Neural cell (in vitro differentiated cells): ENCODE data around the gene RGL1. TPM values are rescaled to one million over a fixed set of nuclear protein-coding genes. Genes with fewer than 3 reads are reported as not detected.

Source experiments
- H2AFZ ChIP-seq: fragments of 200-600, 300-800 bp; sonication (generic), shearing (Covaris generic); 2 replicates; pipeline ENCODE4 v1.6.0; 2014; ENCODE audit warnings: low read depth, mild to moderate bottlenecking, antibody characterized with exemption, low read length, moderate library complexity
- H3F3A ChIP-seq: fragments of 200-600 bp; shearing (Covaris generic); 2 replicates; pipeline ENCODE4 v1.6.1; 2016; ENCODE audit warnings: mild to moderate bottlenecking, moderate library complexity, mixed read lengths, antibody characterized with exemption, low read length; ENCODE audit not compliant: insufficient read depth, poor library complexity, severe bottlenecking
- H3K27ac ChIP-seq: fragments of 200-600, 300-800 bp; sonication (generic), shearing (Covaris generic); 2 replicates; pipeline ENCODE4 v1.5.1; 2014; ENCODE audit warnings: mild to moderate bottlenecking, low read length, moderate library complexity
- H3K27me3 ChIP-seq: fragments of 300-800, 200-600 bp; sonication (generic), shearing (Covaris generic); 2 replicates; pipeline ENCODE4 v1.6.0; 2014; ENCODE audit warnings: mild to moderate bottlenecking, low read depth, low read length, moderate library complexity; ENCODE audit not compliant: insufficient read depth
- H3K36me3 ChIP-seq: fragments of 300-800, 200-600 bp; sonication (generic), shearing (Covaris generic); 2 replicates; pipeline ENCODE4 v1.5.1; 2014; ENCODE audit warnings: mild to moderate bottlenecking, antibody characterized with exemption, low read length, moderate library complexity; ENCODE audit not compliant: insufficient read depth
- H3K4me2 ChIP-seq: fragments of 300-800, 200-600 bp; sonication (generic), shearing (Covaris generic); 2 replicates; pipeline ENCODE4 v1.6.0; 2014; ENCODE audit warnings: mild to moderate bottlenecking, low read length
- H3K4me3 ChIP-seq: fragments of 300-800, 200-600 bp; sonication (generic), shearing (Covaris generic); 2 replicates; pipeline ENCODE4 v1.5.1; 2014; ENCODE audit warnings: mild to moderate bottlenecking, low read length, moderate library complexity
- H3K79me2 ChIP-seq: fragments of 200-600 bp; shearing (Covaris generic); replicated peaks from 2 replicates; pipeline ENCODE4 v1.6.0; 2014; ENCODE audit warnings: mild to moderate bottlenecking, low read length, moderate library complexity; ENCODE audit not compliant: insufficient read depth
- H3K9ac ChIP-seq: fragments of 300-800, 200-600 bp; sonication (generic), shearing (Covaris generic); 2 replicates; pipeline ENCODE4 v1.6.1; 2016; ENCODE audit warnings: mild to moderate bottlenecking, low read length, mixed read lengths
- H3K9me2 ChIP-seq: fragments of 200-600 bp; shearing (Covaris generic); 2 replicates; pipeline ENCODE4 v1.6.1; 2016; ENCODE audit warnings: mild to moderate bottlenecking, low read length, mixed read lengths; ENCODE audit not compliant: insufficient read depth
- H3K9me3 ChIP-seq: fragments of 200-600, 300-800 bp; sonication (generic), shearing (Covaris generic); 2 replicates; pipeline ENCODE4 v1.6.1; 2016; ENCODE audit warnings: mild to moderate bottlenecking, mixed run types, low read length, moderate library complexity, mixed read lengths
- H4K20me1 ChIP-seq: fragments of 200-600 bp; shearing (Covaris generic); 2 replicates; pipeline ENCODE4 v1.6.1; 2016; ENCODE audit warnings: mild to moderate bottlenecking, mixed run types; ENCODE audit not compliant: insufficient read depth
- EP300 ChIP-seq: fragments of 450-650 bp; conservative IDR thresholded peaks from 2 replicates; pipeline ENCODE4 v1.6.1; 2014; ENCODE audit warnings: antibody characterized with exemption, mild to moderate bottlenecking, moderate library complexity; ENCODE audit not compliant: poor library complexity, severe bottlenecking
- EZH2 ChIP-seq: fragments of 200-600, 300-800 bp; shearing (Covaris generic), sonication (generic); IDR thresholded peaks from 2 replicates; pipeline ENCODE4 v1.6.1; 2014; ENCODE audit warnings: antibody characterized with exemption, low read length, borderline replicate concordance, mild to moderate bottlenecking; ENCODE audit not compliant: insufficient read depth, poor library complexity, severe bottlenecking
- MXI1 ChIP-seq: fragments of 450-650 bp; conservative IDR thresholded peaks from 2 replicates; pipeline ENCODE4 v1.6.1; 2014; ENCODE audit warnings: antibody characterized with exemption, mild to moderate bottlenecking; ENCODE audit not compliant: poor library complexity, severe bottlenecking
- POLR2AphosphoS5 ChIP-seq: IDR thresholded peaks from 2 replicates; pipeline ENCODE4 v1.6.1; 2012
- RAD21 ChIP-seq: fragments of 450-650 bp; conservative IDR thresholded peaks from 2 replicates; pipeline ENCODE4 v1.6.1; 2014; ENCODE audit warnings: antibody characterized with exemption, mild to moderate bottlenecking, moderate library complexity
- SMC3 ChIP-seq: fragments of 450-650 bp; conservative IDR thresholded peaks from 2 replicates; pipeline ENCODE4 v1.6.1; 2014; ENCODE audit warnings: antibody characterized with exemption, mild to moderate bottlenecking, moderate library complexity; ENCODE audit not compliant: poor library complexity
- TAF1 ChIP-seq: IDR thresholded peaks from 2 replicates; pipeline ENCODE4 v1.6.1; 2012; ENCODE audit warnings: low read depth
- polyA plus RNA-seq: library from polyadenylated mRNA; depleted of rRNA; stranded (reverse); fragments of >200 nt; gene quantifications from 2 replicates; pipeline ENCODE4 v1.2.3, GENCODE V29; 2014
- TF ChIP-seq, protein P1 (sequence below): IDR thresholded peaks from 2 replicates; pipeline ENCODE4 v1.6.1; 2012; ENCODE audit warnings: borderline replicate concordance
- TF ChIP-seq, protein P2 (sequence below): fragments of 450-650 bp; IDR thresholded peaks from 2 replicates; pipeline ENCODE4 v1.5.1; 2014; ENCODE audit warnings: antibody characterized with exemption, mild to moderate bottlenecking, moderate library complexity; ENCODE audit not compliant: poor library complexity, severe bottlenecking

The RGL1 gene
- polyA plus RNA-seq, 1 donor from 2014 or later = 14.7 TPM

DNA sequence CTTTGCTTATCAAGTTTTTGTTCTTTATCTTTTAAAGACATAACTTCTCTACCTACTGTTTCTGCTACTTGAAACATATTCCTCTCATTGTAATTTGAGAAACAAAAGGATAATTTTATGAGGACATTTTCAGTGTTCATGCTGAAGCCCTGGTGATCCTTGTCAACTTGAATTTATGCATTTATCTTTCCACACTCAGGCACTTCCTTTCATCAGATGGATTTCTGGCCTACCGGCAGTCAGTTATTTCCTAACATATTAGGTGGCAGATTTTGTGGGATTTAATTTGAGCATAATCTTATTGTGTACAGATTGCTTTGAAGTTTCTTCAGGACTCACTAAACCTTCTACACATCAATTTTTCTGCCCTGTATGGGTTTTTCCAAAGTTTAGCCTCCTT, 75.0 kb downstream of the RGL1 start:
- Histone ChIP-seq H3K36me3 (no peaks in the 10 kb centered on the region), H3K9me2 (no peaks in the 10 kb centered on the region), H3K4me2 (no peak overlapping the region), H3K27ac (no peak overlapping the region), H4K20me1 (no peaks in the 10 kb centered on the region), H3K27me3 (no peaks in the 10 kb centered on the region), H3K9me3 (no peaks in the 10 kb centered on the region), H3F3A (no peaks in the 10 kb centered on the region), H3K4me3 (no peak overlapping the region), H2AFZ (no peak overlapping the region), H3K9ac (no peak overlapping the region), H3K79me2 (no peaks in the 10 kb centered on the region)
- TF ChIP-seq, protein P1, sequence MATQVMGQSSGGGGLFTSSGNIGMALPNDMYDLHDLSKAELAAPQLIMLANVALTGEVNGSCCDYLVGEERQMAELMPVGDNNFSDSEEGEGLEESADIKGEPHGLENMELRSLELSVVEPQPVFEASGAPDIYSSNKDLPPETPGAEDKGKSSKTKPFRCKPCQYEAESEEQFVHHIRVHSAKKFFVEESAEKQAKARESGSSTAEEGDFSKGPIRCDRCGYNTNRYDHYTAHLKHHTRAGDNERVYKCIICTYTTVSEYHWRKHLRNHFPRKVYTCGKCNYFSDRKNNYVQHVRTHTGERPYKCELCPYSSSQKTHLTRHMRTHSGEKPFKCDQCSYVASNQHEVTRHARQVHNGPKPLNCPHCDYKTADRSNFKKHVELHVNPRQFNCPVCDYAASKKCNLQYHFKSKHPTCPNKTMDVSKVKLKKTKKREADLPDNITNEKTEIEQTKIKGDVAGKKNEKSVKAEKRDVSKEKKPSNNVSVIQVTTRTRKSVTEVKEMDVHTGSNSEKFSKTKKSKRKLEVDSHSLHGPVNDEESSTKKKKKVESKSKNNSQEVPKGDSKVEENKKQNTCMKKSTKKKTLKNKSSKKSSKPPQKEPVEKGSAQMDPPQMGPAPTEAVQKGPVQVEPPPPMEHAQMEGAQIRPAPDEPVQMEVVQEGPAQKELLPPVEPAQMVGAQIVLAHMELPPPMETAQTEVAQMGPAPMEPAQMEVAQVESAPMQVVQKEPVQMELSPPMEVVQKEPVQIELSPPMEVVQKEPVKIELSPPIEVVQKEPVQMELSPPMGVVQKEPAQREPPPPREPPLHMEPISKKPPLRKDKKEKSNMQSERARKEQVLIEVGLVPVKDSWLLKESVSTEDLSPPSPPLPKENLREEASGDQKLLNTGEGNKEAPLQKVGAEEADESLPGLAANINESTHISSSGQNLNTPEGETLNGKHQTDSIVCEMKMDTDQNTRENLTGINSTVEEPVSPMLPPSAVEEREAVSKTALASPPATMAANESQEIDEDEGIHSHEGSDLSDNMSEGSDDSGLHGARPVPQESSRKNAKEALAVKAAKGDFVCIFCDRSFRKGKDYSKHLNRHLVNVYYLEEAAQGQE = no peak
- TF ChIP-seq POLR2AphosphoS5 (no peak), TAF1 (no peak)

DNA sequence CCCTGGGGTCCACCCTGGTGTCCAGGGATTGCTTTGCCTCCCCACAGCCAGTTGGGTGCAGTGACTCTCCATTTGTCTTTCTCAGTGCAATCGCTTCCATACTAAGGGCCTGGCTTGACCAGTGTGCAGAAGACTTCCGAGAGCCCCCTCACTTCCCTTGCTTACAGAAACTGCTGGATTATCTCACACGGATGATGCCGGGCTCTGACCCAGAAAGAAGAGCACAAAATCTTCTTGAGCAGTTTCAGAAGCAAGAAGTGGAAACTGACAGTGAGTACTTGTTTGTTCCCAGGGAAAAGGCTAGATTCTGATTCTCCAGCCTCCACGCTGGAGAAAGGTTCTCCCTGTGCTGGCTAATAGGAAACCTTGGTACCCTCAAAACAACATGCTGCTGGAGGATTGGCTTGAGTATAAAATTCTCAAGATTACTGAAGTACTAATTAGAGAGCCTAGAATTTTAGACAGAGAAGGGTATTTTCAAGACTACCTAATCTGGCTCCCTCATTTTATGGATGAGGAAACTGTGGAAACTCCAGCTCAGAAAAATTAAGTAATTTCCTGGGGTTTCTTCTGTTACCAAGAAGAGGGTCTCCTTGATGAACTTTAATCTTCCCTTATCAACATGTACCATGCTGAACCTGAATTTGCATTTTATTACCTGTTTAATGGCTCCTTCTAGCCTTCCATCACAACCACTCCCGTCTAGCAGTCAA, 75.8 kb downstream of the RGL1 start:
- no peak overlapping the region for H3K4me3 ChIP-seq
- no peaks in the 10 kb centered on the region for H3K79me2 ChIP-seq
- H3F3A ChIP-seq = no peaks in the 10 kb centered on the region
- H3K27ac ChIP-seq = no peak overlapping the region
- no peaks in the 10 kb centered on the region for H4K20me1 ChIP-seq
- H2AFZ ChIP-seq = no peak overlapping the region
- no peaks in the 10 kb centered on the region for H3K27me3 ChIP-seq
- no peaks in the 10 kb centered on the region for H3K9me3 ChIP-seq
- H3K36me3 ChIP-seq = no peaks in the 10 kb centered on the region
- H3K4me2 ChIP-seq = no peak overlapping the region
- H3K9me2 ChIP-seq = no peaks in the 10 kb centered on the region
- no peak for TF ChIP-seq MXI1
- TF ChIP-seq RAD21 = no peak
- no peak for TF ChIP-seq EZH2
- no peak for TF ChIP-seq POLR2AphosphoS5
- TF ChIP-seq, protein P1 = no peak
- no peak for TF ChIP-seq EP300
- no peak for TF ChIP-seq SMC3
- no peak for TF ChIP-seq TAF1
- TF ChIP-seq, protein P2, sequence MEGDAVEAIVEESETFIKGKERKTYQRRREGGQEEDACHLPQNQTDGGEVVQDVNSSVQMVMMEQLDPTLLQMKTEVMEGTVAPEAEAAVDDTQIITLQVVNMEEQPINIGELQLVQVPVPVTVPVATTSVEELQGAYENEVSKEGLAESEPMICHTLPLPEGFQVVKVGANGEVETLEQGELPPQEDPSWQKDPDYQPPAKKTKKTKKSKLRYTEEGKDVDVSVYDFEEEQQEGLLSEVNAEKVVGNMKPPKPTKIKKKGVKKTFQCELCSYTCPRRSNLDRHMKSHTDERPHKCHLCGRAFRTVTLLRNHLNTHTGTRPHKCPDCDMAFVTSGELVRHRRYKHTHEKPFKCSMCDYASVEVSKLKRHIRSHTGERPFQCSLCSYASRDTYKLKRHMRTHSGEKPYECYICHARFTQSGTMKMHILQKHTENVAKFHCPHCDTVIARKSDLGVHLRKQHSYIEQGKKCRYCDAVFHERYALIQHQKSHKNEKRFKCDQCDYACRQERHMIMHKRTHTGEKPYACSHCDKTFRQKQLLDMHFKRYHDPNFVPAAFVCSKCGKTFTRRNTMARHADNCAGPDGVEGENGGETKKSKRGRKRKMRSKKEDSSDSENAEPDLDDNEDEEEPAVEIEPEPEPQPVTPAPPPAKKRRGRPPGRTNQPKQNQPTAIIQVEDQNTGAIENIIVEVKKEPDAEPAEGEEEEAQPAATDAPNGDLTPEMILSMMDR = no peak
- no peak overlapping the region for H3K9ac ChIP-seq
